RWPE2 (cell line): Measurements from ENCODE around the gene NRIP1.

Experiments used
- ATAC-seq: fragments of 200-7000 bp; cut with Tn5 transposase; 3 replicates; pipeline ENCODE4 v1.9.1; 2021; ENCODE audit warnings: low read depth
- DNase-seq: peaks from one replicate; pipeline ENCODE4 v3.0.0-alpha.2; 2020; ENCODE audit warnings: low spot score
- H3K27ac ChIP-seq: fragments of 450-650 bp; 2 replicates; pipeline ENCODE4 v1.5.1; 2017; ENCODE audit warnings: mild to moderate bottlenecking; ENCODE audit not compliant: poor library complexity, severe bottlenecking
- H3K27me3 ChIP-seq: fragments of 250-450 bp; sonication (Bioruptor Pico); 2 replicates; pipeline ENCODE4 v1.5.1; 2021; ENCODE audit warnings: mild to moderate bottlenecking, moderate library complexity; ENCODE audit not compliant: insufficient read depth, poor library complexity, severe bottlenecking
- H3K36me3 ChIP-seq: fragments of 250-450 bp; sonication (Bioruptor Pico); 2 replicates; pipeline ENCODE4 v1.5.1; 2020; ENCODE audit warnings: low read depth, mild to moderate bottlenecking, moderate library complexity
- H3K4me1 ChIP-seq: fragments of 250-450 bp; sonication (Bioruptor Pico); 2 replicates; pipeline ENCODE4 v1.5.1; 2021; ENCODE audit warnings: mild to moderate bottlenecking, moderate library complexity; ENCODE audit not compliant: insufficient read depth, poor library complexity, severe bottlenecking
- H3K4me3 ChIP-seq: fragments of 250-450 bp; sonication (Bioruptor Pico); 2 replicates; pipeline ENCODE4 v1.5.1; 2021; ENCODE audit warnings: mild to moderate bottlenecking, moderate library complexity; ENCODE audit not compliant: severe bottlenecking
- H3K9me3 ChIP-seq: fragments of 250-450 bp; sonication (Bioruptor Pico); 2 replicates; pipeline ENCODE4 v1.5.1; 2021; ENCODE audit warnings: mild to moderate bottlenecking, moderate library complexity; ENCODE audit not compliant: severe bottlenecking
- CTCF ChIP-seq: fragments of 450-650 bp; IDR thresholded peaks from one replicate; pipeline ENCODE4 v1.5.1; 2017; ENCODE audit warnings: mild to moderate bottlenecking, moderate library complexity; ENCODE audit not compliant: poor library complexity, severe bottlenecking

NRIP1 gene

GRCh38 chr21:14922980-14923379 lies 141.8 kb downstream of the NRIP1 start:
- ATAC-seq (no peak), DNase-seq (no peak)
- no peaks in the 10 kb centered on the region for H3K36me3 ChIP-seq
- H3K4me1 ChIP-seq = no peaks in the 10 kb centered on the region
- H3K9me3 ChIP-seq = no peaks in the 10 kb centered on the region
- no peak overlapping the region for H3K4me3 ChIP-seq
- H3K27me3 ChIP-seq = no peaks in the 10 kb centered on the region
- no peak for TF ChIP-seq CTCF
- H3K27ac ChIP-seq = no peak overlapping the region

GRCh38 chr21:14918527-14918926 lies 146.3 kb downstream of the NRIP1 start:
- H3K4me1 ChIP-seq = no peaks in the 10 kb centered on the region
- DNase-seq (no peak), ATAC-seq (no peak)
- H3K36me3 ChIP-seq = no peaks in the 10 kb centered on the region
- H3K4me3 ChIP-seq = no peak overlapping the region
- no peak for TF ChIP-seq CTCF
- H3K27ac ChIP-seq = no peak overlapping the region
- H3K9me3 ChIP-seq = no peaks in the 10 kb centered on the region
- no peaks in the 10 kb centered on the region for H3K27me3 ChIP-seq

GRCh38 chr21:14917762-14918161 lies 147.0 kb downstream of the NRIP1 start:
- Histone ChIP-seq H3K4me1 (no peaks in the 10 kb centered on the region), H3K27me3 (no peaks in the 10 kb centered on the region), H3K36me3 (no peaks in the 10 kb centered on the region), H3K9me3 (no peaks in the 10 kb centered on the region), H3K27ac (no peak overlapping the region), H3K4me3 (no peak overlapping the region)
- no peak for ATAC-seq
- DNase-seq = no peak
- TF ChIP-seq CTCF = no peak

GRCh38 chr21:14916676-14917141 lies 148.1 kb downstream of the NRIP1 start:
- no peaks in the 10 kb centered on the region for H3K27me3 ChIP-seq
- DNase-seq (no peak), ATAC-seq (no peak)
- H3K27ac ChIP-seq = no peak overlapping the region
- TF ChIP-seq CTCF = no peak
- no peak overlapping the region for H3K4me3 ChIP-seq
- H3K9me3 ChIP-seq = no peaks in the 10 kb centered on the region
- no peaks in the 10 kb centered on the region for H3K4me1 ChIP-seq
- H3K36me3 ChIP-seq = no peaks in the 10 kb centered on the region

- no peaks in the 10 kb centered on the region for H3K9me3 ChIP-seq
- TF ChIP-seq CTCF = no peak
- DNase-seq = no peak
- H3K4me1 ChIP-seq = no peaks in the 10 kb centered on the region
- ATAC-seq = no peak
- H3K27ac ChIP-seq = no peak overlapping the region
- no peaks in the 10 kb centered on the region for H3K36me3 ChIP-seq
- no peak overlapping the region for H3K4me3 ChIP-seq
- H3K27me3 ChIP-seq = no peaks in the 10 kb centered on the region
These were observed 151.2 kb downstream of the NRIP1 start for GRCh38 chr21:14913638-14914037.
